K562 (cell line): ENCODE measurements around the gene OLR1. TPM values are rescaled to one million over a fixed set of nuclear protein-coding genes. Genes with fewer than 3 reads are reported as not detected.

Source experiments
- ATAC-seq: fragments of 200-7000 bp; cut with Tn5 transposase; 3 replicates; pipeline ENCODE4 v1.9.1; 2020; ENCODE audit warnings: moderate library complexity
- BruUV-seq: library from RNA; stranded (reverse); fragments of 400-500 nt; replicated peaks from 2 replicates; lab custom pipeline; 2021; lab: Mats Ljungman, UMichigan
- CTCF ChIA-PET: fragments of 300-600 bp; formaldehyde crosslinking; extraction: SDS; loops from one replicate; lab custom pipeline; 2021; ENCODE audit warnings: low intra/inter-chr PET ratio; lab: Yijun Ruan, JAX
- POLR2A ChIA-PET: fragments of 300-600, 350-650 bp; sonication (Branson Sonifier 250); formaldehyde crosslinking; extraction: SDS; loops from one replicate; lab custom pipeline; 2021; ENCODE audit warnings: antibody characterized with exemption, inconsistent platforms; lab: Yijun Ruan, JAX
- DNase-seq, 4 experiments: peaks; one replicate each; pipeline versions ENCODE4 v3.0.0 to v3.0.0-alpha.2; 2011 to 2018; ENCODE audit warnings: low spot score in 3 of 4, mixed read lengths in 3 of 4; ENCODE audit errors: extremely low read depth in 1 of 4
- FAIRE-seq: peaks from 2 replicates; lab custom pipeline; 2011; peaks lifted over from hg19 to GRCh38; lab: Jason Lieb, UNC
- H2AFZ ChIP-seq: 2 replicates; pipeline ENCODE4 v1.6.0; 2011; ENCODE audit warnings: low read depth, low read length, control low read depth, inconsistent platforms
- H3K27ac ChIP-seq: fragments of 200-600 bp; 3 replicates; pipeline ENCODE4 v1.8.0; 2011; ENCODE audit warnings: low read depth, mild to moderate bottlenecking, control low read depth, inconsistent platforms, low read length, moderate library complexity, mixed read lengths; ENCODE audit errors: extremely low read depth
- H3K27me3 ChIP-seq, 2 experiments: fragments of 300-600 bp in 1 of 2; 2 replicates in 1 of 2; 3 replicates in 1 of 2; pipeline versions ENCODE4 v1.6.0 to v1.8.0; 2011; ENCODE audit warnings: inconsistent platforms in 2 of 2, low read length in 2 of 2, mild to moderate bottlenecking in 1 of 2, mixed read lengths in 1 of 2, moderate library complexity in 1 of 2; ENCODE audit not compliant: control insufficient read depth in 2 of 2, insufficient read depth in 2 of 2
- H3K36me3 ChIP-seq: fragments of 300-600 bp; 3 replicates; pipeline ENCODE4 v1.8.0; 2011; ENCODE audit warnings: mild to moderate bottlenecking, low read length, inconsistent platforms; ENCODE audit not compliant: control insufficient read depth, insufficient read depth
- H3K4me1 ChIP-seq, 2 experiments: fragments of 200-600 bp in 1 of 2; replicated peaks in 1 of 2; 2 replicates in 1 of 2; 3 replicates in 1 of 2; pipeline versions ENCODE4 v1.5.1 to v1.8.0; 2011; ENCODE audit warnings: inconsistent platforms in 2 of 2, low read length in 2 of 2, mild to moderate bottlenecking in 1 of 2, mixed read lengths in 1 of 2, moderate library complexity in 1 of 2; ENCODE audit not compliant: control insufficient read depth in 2 of 2, insufficient read depth in 2 of 2
- H3K4me2 ChIP-seq: 2 replicates; pipeline ENCODE4 v1.6.1; 2011; ENCODE audit warnings: low read length, control low read depth, inconsistent platforms, mixed read lengths; ENCODE audit not compliant: insufficient read depth
- H3K4me3 ChIP-seq: fragments of 200-600 bp; sonication (generic), shearing (Covaris generic); 2 replicates; pipeline ENCODE4 v1.5.1; 2016; ENCODE audit warnings: control low read depth, inconsistent platforms
- H3K79me2 ChIP-seq: fragments of 200-600 bp; 3 replicates; pipeline ENCODE4 v1.8.0; 2011; ENCODE audit warnings: low read length, inconsistent platforms; ENCODE audit not compliant: control insufficient read depth, insufficient read depth
- H3K9ac ChIP-seq, 2 experiments: 2 replicates each; pipeline versions ENCODE4 v1.6.0 to v1.6.1; 2011; ENCODE audit warnings: low read depth in 2 of 2, low read length in 2 of 2, control low read depth in 1 of 2, inconsistent platforms in 1 of 2, mild to moderate bottlenecking in 1 of 2, mixed read lengths in 1 of 2; ENCODE audit not compliant: insufficient read depth in 1 of 2
- H3K9me1 ChIP-seq: one replicate; pipeline ENCODE4 v1.6.0; 2011; ENCODE audit warnings: inconsistent platforms, mild to moderate bottlenecking, low read length, moderate library complexity; ENCODE audit not compliant: control insufficient read depth, insufficient read depth
- H3K9me3 ChIP-seq: replicated peaks from 2 replicates; pipeline ENCODE4 v1.5.1; 2011; ENCODE audit warnings: low read depth, low read length, inconsistent platforms; ENCODE audit not compliant: control insufficient read depth, insufficient read depth
- H4K20me1 ChIP-seq: replicated peaks from 2 replicates; pipeline ENCODE4 v1.6.1; 2011; ENCODE audit warnings: low read length, inconsistent platforms, mixed read lengths; ENCODE audit not compliant: control insufficient read depth, insufficient read depth
- ADNP ChIP-seq: fragments of 200-800 bp; sonication (Bioruptor generic); IDR thresholded peaks from 2 replicates; pipeline ENCODE4 v1.6.1; 2016; ENCODE audit warnings: missing genetic modification characterization, missing compliant biosample characterization
- BRF1 ChIP-seq: IDR thresholded peaks from 3 replicates; pipeline ENCODE4 v1.6.1; 2011; ENCODE audit warnings: borderline replicate concordance, mild to moderate bottlenecking; ENCODE audit not compliant: insufficient read length; ENCODE audit errors: extremely low read depth
- CEBPG ChIP-seq, 3 experiments: fragments of 200-800 bp in 1 of 3; sonication (Bioruptor generic) in 1 of 3; sonication (generic) in 1 of 3; formaldehyde crosslinking in 1 of 3; IDR thresholded peaks in 2 of 3; conservative IDR thresholded peaks in 1 of 3; 2 replicates each; pipeline versions ENCODE4 v1.6.1 to v1.8.0; 2016 to 2022; ENCODE audit warnings: missing compliant biosample characterization in 2 of 3, missing genetic modification characterization in 2 of 3, mild to moderate bottlenecking in 1 of 3, missing genetic modification reagents in 1 of 3
- ETV5 ChIP-seq: sonication (generic); formaldehyde crosslinking; IDR thresholded peaks from 2 replicates; pipeline ENCODE4 v1.4.0; 2020; ENCODE audit warnings: low read depth, mild to moderate bottlenecking, missing genetic modification reagents
- FOXJ2 ChIP-seq: fragments of 200-800 bp; sonication (Bioruptor generic); IDR thresholded peaks from 2 replicates; pipeline ENCODE4 v1.6.1; 2016; ENCODE audit warnings: missing genetic modification characterization, missing compliant biosample characterization
- FUS ChIP-seq: fragments of 200-400 bp; formaldehyde crosslinking; optimal IDR thresholded peaks from 2 replicates; pipeline ENCODE3; 2017; ENCODE audit warnings: low read depth, low read length
- GATA2 ChIP-seq: sonication (generic); formaldehyde crosslinking; IDR thresholded peaks from 2 replicates; pipeline ENCODE4 v1.4.0; 2020; ENCODE audit warnings: mild to moderate bottlenecking, missing genetic modification reagents
- MED1 ChIP-seq: sonication (generic); formaldehyde crosslinking; IDR thresholded peaks from 2 replicates; pipeline ENCODE4 v1.8.1; 2023; ENCODE audit warnings: missing genetic modification reagents, borderline replicate concordance
- NBN ChIP-seq: fragments of 450-650 bp; IDR thresholded peaks from 2 replicates; pipeline ENCODE4 v1.6.1; 2016; ENCODE audit warnings: low read depth, mild to moderate bottlenecking
- NCOA2 ChIP-seq, 2 experiments: fragments of 450-650 bp; IDR thresholded peaks; 2 replicates each; pipeline ENCODE4 v1.6.1; 2018; ENCODE audit warnings: mild to moderate bottlenecking in 2 of 2, moderate library complexity in 1 of 2; ENCODE audit not compliant: partially characterized antibody in 2 of 2
- POLR2AphosphoS5 ChIP-seq: IDR thresholded peaks from 2 replicates; pipeline ENCODE4 v1.6.1; 2011; ENCODE audit warnings: mild to moderate bottlenecking, low read depth, low read length, moderate library complexity; ENCODE audit not compliant: control insufficient read depth, insufficient read depth
- ZKSCAN3 ChIP-seq: fragments of 250-450 bp; sonication (Bioruptor Pico); IDR thresholded peaks from 2 replicates; pipeline ENCODE4 v1.4.0; 2020
- ZNF143 ChIP-seq: sonication (generic); formaldehyde crosslinking; IDR thresholded peaks from 2 replicates; pipeline ENCODE4 v1.9.0; 2022; ENCODE audit warnings: mild to moderate bottlenecking, missing genetic modification reagents
- ZNF41 ChIP-seq: fragments of 250-450 bp; sonication (Bioruptor Pico); conservative IDR thresholded peaks from 2 replicates; pipeline ENCODE4 v1.4.0; 2020; ENCODE audit warnings: mild to moderate bottlenecking
- WGBS: fragments of 100-300 bp; shearing (Covaris generic); methylation state at CpG from one replicate; pipeline ENCODE4 v1.1.6; 2016; ENCODE audit warnings: low coverage, mixed read lengths; ENCODE audit not compliant: insufficient coverage; ENCODE audit errors: missing lambda C conversion rate; 5-methylcytosine and 5-hydroxymethylcytosine counted together
- in situ Hi-C: fragments of 300-500 bp; cut with MboI; formaldehyde crosslinking; loops from 4 replicates; pipeline ENCODE4 v1.15.0; 2018; ENCODE audit warnings: inconsistent platforms, mixed read lengths
- intact Hi-C: fragments of 100-400 bp; cut with micrococcal nuclease; formaldehyde crosslinking; loops from 2 replicates; pipeline ENCODE4 v1.14.2; 2022
- polyA plus RNA-seq, 8 experiments: library from polyadenylated mRNA; depleted of rRNA in 4 of 8; stranded (reverse) in 5 of 8; unstranded in 3 of 8; fragments of >200 nt; fragmentation: Nextera tagmentation in 2 of 8; fragmentation: Illumina TruSeq in 1 of 8; extraction: Ambion mirVana in 2 of 8; extraction: Trizol in 1 of 8; gene quantifications; 2 replicates each; pipeline versions ENCODE4 v1.2.1 to v1.2.3, GENCODE V29; 2011 to 2014; ENCODE audit warnings: inconsistent platforms in 1 of 8, missing spikeins in 1 of 8
- total RNA-seq, 7 experiments: library from RNA; depleted of rRNA in 6 of 7; stranded (reverse); fragments of >200 nt in 6 of 7; fragmentation: Illumina TruSeq in 2 of 7; extraction: Trizol in 2 of 7; gene quantifications; 2 replicates each; pipeline versions ENCODE4 v1.2.1 to v1.2.3, GENCODE V29; 2011 to 2021; ENCODE audit warnings: low replicate concordance in 1 of 7
- TF ChIP-seq, protein P1 (sequence below): sonication (generic); formaldehyde crosslinking; IDR thresholded peaks from 2 replicates; pipeline ENCODE4 v1.8.1; 2023; ENCODE audit warnings: mild to moderate bottlenecking, missing genetic modification reagents
- TF ChIP-seq, protein P2 (sequence below): IDR thresholded peaks from 2 replicates; pipeline ENCODE4 v1.6.1; 2012; ENCODE audit warnings: low read depth, low read length, improper control_type of control experiment, borderline replicate concordance
- TF ChIP-seq, protein P3 (sequence below): fragments of 250-450 bp; sonication (Bioruptor Pico); IDR thresholded peaks from 2 replicates; pipeline ENCODE4 v1.4.0; 2020; ENCODE audit warnings: mild to moderate bottlenecking, moderate library complexity

The OLR1 gene
- total and polyA plus RNA-seq, 9 of the 15 experiments (the other 6 are each of a cell fraction or from before 2014, with no cell fraction given) = not detected

DNA sequence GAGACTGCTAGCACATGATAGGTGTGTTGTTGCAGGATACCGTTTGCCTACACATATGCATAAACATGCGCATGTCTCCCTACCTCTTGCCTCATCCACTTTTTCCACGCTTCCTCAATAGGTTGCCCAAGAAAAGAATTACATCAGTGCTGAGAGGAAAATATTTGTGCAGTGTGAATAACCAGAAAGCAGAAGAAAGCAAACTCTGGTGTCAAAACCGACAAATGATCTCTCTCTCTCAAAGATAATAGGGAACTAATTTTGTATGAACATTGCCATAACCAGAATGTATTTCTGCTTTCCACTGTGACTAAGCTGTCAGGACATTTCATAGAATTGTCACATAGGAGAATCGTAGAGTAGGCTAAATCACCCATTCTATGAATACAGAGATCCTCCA lies 43.2 kb downstream of the OLR1 start (continued):
- TF ChIP-seq, protein P1, sequence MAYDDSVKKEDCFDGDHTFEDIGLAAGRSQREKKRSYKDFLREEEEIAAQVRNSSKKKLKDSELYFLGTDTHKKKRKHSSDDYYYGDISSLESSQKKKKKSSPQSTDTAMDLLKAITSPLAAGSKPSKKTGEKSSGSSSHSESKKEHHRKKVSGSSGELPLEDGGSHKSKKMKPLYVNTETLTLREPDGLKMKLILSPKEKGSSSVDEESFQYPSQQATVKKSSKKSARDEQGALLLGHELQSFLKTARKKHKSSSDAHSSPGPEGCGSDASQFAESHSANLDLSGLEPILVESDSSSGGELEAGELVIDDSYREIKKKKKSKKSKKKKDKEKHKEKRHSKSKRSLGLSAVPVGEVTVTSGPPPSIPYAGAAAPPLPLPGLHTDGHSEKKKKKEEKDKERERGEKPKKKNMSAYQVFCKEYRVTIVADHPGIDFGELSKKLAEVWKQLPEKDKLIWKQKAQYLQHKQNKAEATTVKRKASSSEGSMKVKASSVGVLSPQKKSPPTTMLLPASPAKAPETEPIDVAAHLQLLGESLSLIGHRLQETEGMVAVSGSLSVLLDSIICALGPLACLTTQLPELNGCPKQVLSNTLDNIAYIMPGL (CRISPR knock-in tag) = no peak
- TF ChIP-seq ETV5 (CRISPR knock-in tag) (no peak), NBN (no peak), FUS (no peak), ZKSCAN3 (CRISPR knock-in tag) (no peak), FOXJ2 (tag) (no peak)
- TF ChIP-seq, protein P2, sequence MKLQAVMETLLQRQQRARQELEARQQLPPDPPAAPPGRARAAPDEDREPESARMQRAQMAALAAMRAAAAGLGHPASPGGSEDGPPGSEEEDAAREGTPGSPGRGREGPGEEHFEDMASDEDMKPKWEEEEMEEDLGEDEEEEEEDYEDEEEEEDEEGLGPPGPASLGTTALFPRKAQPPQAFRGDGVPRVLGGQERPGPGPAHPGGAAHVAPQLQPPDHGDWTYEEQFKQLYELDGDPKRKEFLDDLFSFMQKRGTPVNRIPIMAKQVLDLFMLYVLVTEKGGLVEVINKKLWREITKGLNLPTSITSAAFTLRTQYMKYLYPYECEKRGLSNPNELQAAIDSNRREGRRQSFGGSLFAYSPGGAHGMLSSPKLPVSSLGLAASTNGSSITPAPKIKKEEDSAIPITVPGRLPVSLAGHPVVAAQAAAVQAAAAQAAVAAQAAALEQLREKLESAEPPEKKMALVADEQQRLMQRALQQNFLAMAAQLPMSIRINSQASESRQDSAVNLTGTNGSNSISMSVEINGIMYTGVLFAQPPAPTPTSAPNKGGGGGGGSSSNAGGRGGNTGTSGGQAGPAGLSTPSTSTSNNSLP = no peak

DNA sequence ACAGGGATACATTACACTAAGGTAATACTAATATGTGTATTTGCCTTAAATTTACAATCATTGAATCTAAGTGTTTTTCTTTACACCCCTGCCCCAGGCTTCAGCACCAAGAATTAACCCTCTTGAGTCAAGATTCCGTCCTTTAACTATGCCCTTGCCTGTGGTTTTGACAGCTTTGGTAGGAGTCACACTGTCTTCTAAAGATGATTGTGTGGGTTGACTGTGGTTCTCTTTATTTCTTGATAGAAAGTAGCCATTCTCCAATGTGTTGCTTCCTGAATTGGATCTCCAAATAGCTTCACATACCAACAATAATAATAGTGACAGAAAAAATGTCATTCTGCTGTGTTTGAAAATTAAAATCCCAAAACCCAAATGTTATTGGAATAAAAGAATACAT lies 45.5 kb downstream of the OLR1 start:
- Histone ChIP-seq H3K27ac (no peak overlapping the region), H3K4me1 (no peaks in the 10 kb centered on the region), H3K9ac (no peak overlapping the region), H3K4me3 (no peak overlapping the region), H4K20me1 (no peaks in the 10 kb centered on the region), H3K9me1 (no peaks in the 10 kb centered on the region), H3K79me2 (no peaks in the 10 kb centered on the region), H3K4me2 (no peak overlapping the region), H3K27me3 (no peaks in the 10 kb centered on the region; a peak in 1 of 5 replicates), H3K9me3 (no peaks in the 10 kb centered on the region), H3K36me3 (no peaks in the 10 kb centered on the region), H2AFZ (no peak overlapping the region)
- ChIA-PET POLR2A (no interaction called here), CTCF (no interaction called here)
- ATAC-seq (no peak), DNase-seq (no peak), FAIRE-seq (no peak)
- intact Hi-C loops (no loop called here), in situ Hi-C loops (loop anchor here (25.0 kb wide), 1 partner anchor 314 kb away; no protein-coding TSS in a partner anchor)
- BruUV-seq = no TSS peak
- TF ChIP-seq, protein P3, sequence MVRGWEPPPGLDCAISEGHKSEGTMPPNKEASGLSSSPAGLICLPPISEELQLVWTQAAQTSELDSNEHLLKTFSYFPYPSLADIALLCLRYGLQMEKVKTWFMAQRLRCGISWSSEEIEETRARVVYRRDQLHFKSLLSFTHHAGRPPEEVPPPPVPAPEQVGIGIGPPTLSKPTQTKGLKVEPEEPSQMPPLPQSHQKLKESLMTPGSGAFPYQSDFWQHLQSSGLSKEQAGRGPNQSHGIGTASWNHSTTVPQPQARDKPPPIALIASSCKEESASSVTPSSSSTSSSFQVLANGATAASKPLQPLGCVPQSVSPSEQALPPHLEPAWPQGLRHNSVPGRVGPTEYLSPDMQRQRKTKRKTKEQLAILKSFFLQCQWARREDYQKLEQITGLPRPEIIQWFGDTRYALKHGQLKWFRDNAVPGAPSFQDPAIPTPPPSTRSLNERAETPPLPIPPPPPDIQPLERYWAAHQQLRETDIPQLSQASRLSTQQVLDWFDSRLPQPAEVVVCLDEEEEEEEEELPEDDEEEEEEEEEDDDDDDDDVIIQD (CRISPR knock-in tag) = no peak
- TF ChIP-seq GATA2 (CRISPR knock-in tag) (no peak), NCOA2 (IDR thresholded peaks at IDR 0.05; ENCODE audit: partially characterized antibody in 2 of 2) (no peak), BRF1 (no peak), POLR2AphosphoS5 (no peak), CEBPG (CRISPR knock-in tag; IDR thresholded peaks at IDR 0.05) (no peak), CEBPG (tag; conservative IDR thresholded peaks at IDR 0.05 in 1 of 2, IDR thresholded peaks at IDR 0.05 in 1 of 2) (no peak), ADNP (tag) (no peak), ZNF143 (CRISPR knock-in tag) (no peak), ZNF41 (CRISPR knock-in tag) (no peak), MED1 (CRISPR knock-in tag) (no peak)
- 0% methylated on average over 1 of the region's 1 CpG for WGBS
